Right lobe of liver (tissue), 6 donors: ENCODE results near the gene HS3ST2. TPM values are rescaled to one million over a fixed set of nuclear protein-coding genes. Genes with fewer than 3 reads are reported as not detected.

Source experiments
- ATAC-seq, 4 donors: fragments of 200-7000 bp; cut with Tn5 transposase; one replicate each; pipeline ENCODE4 v1.9.1; 2020; ENCODE audit warnings: mild to moderate bottlenecking in 4 of 4, moderate library complexity in 4 of 4
- DNase-seq, 3 donors: peaks; one replicate each; pipeline ENCODE4 v3.0.0-alpha.2; 2020
- H3K27ac ChIP-seq, 3 donors: fragments of 200-600 bp; one replicate each; pipeline ENCODE4 v1.8.0; 2022
- H3K27me3 ChIP-seq, 2 donors: fragments of 200-600 bp; one replicate each; pipeline ENCODE4 v1.8.0; 2022
- H3K36me3 ChIP-seq, 4 donors: fragments of 200-600 bp; sonication (generic) in 1 of 4; one replicate each; pipeline versions ENCODE4 v1.5.1 to v1.8.0; 2017 to 2022; ENCODE audit warnings: control low read depth in 1 of 4
- H3K4me1 ChIP-seq, 4 donors: fragments of 200-600 bp; sonication (generic) in 1 of 4; one replicate each; pipeline versions ENCODE4 v1.5.1 to v1.8.0; 2017 to 2022; ENCODE audit warnings: control low read depth in 1 of 4
- H3K4me3 ChIP-seq, 3 donors: fragments of 200-600 bp; one replicate each; pipeline ENCODE4 v1.8.0; 2022
- H3K9me3 ChIP-seq, 4 donors: fragments of 200-600 bp; sonication (generic) in 1 of 4; one replicate each; pipeline versions ENCODE4 v1.5.1 to v1.8.0; 2017 to 2022; ENCODE audit warnings: control low read depth in 1 of 4
- CTCF ChIP-seq, 4 donors: fragments of 200-600 bp in 3 of 4; fragments of 450-650 bp in 1 of 4; IDR thresholded peaks; one replicate each; pipeline versions ENCODE4 v1.5.1 to v1.8.0; 2016 to 2022; ENCODE audit warnings: antibody characterized with exemption in 4 of 4, mild to moderate bottlenecking in 2 of 4
- POLR2A ChIP-seq: fragments of 450-650 bp; IDR thresholded peaks from one replicate; pipeline ENCODE4 v1.6.1; 2017; ENCODE audit warnings: antibody characterized with exemption, mild to moderate bottlenecking
- WGBS: methylation state at CpG from one replicate; pipeline ENCODE4 v1.1.6; 2018; ENCODE audit warnings: low coverage, low lambda C conversion rate; ENCODE audit not compliant: insufficient coverage; ENCODE audit errors: missing lambda C conversion rate; 5-methylcytosine and 5-hydroxymethylcytosine counted together
- intact Hi-C, 2 donors: fragments of 100-400 bp; cut with DNase I; formaldehyde crosslinking; loops; one replicate each; pipeline versions ENCODE4 v1.11.2 to v1.14.1; 2022
- total RNA-seq, 6 experiments: library from RNA; depleted of rRNA in 2 of 6; stranded (reverse); fragments of >200 nt in 2 of 6; fragmentation: NEBNext Ultra II Directional in 3 of 6; extraction: Animal tissue kit (Norgen Biotek cat#: 25700) in 3 of 6; gene quantifications; one replicate each; pipeline versions ENCODE4 v1.1.0 to v1.2.4, GENCODE V29; 2016 to 2023
- donor health status: DM: no; HTN: yes; CAD: no.
- donor health status: DM: no; HTN: no; CAD: no.
- donor health status: DM: no; HTN: no; CAD: no.
- donor health status: DM: no; HTN: yes; CAD: no.
- donor health status: DM: no; HTN: yes; CAD: no.

The HS3ST2 gene
- total RNA-seq, 6 experiments from 2014 or later = 0.21 to 3.2 (median 0.93) TPM; not detected in 1

- H3K27me3 ChIP-seq = no peaks in the 10 kb centered on the region
- H3K27ac ChIP-seq = no peak overlapping the region
- no peak for ATAC-seq
- no peaks in the 10 kb centered on the region for H3K9me3 ChIP-seq
- intact Hi-C loops = no loop called here
- 48% methylated on average over 10 of the region's 10 CpGs for WGBS
- no peaks in the 10 kb centered on the region for H3K4me1 ChIP-seq
- no peak overlapping the region for H3K4me3 ChIP-seq
- no peak for TF ChIP-seq CTCF (IDR thresholded peaks at IDR 0.05)
- DNase-seq = no peak
- H3K36me3 ChIP-seq = no peaks in the 10 kb centered on the region
Measured at GRCh38 chr16:22787466-22788192, 26.3 kb upstream of the HS3ST2 start.

- no peak overlapping the region for H3K4me3 ChIP-seq
- DNase-seq (no peak), ATAC-seq (peak in 3 of 4 donors; percentile 23 to 44 (median 35))
- intact Hi-C loops = no loop called here
- H3K27ac ChIP-seq = no peak overlapping the region
- no peaks in the 10 kb centered on the region for H3K27me3 ChIP-seq
- H3K36me3 ChIP-seq = no peaks in the 10 kb centered on the region
- WGBS = 6% methylated on average over 3 of the region's 3 CpGs
- no peaks in the 10 kb centered on the region for H3K9me3 ChIP-seq
- H3K4me1 ChIP-seq = no peaks in the 10 kb centered on the region
- no peak for TF ChIP-seq CTCF (IDR thresholded peaks at IDR 0.05)
- no peak for TF ChIP-seq POLR2A
Measured at GRCh38 chr16:22788193-22788530, 25.8 kb upstream of the HS3ST2 start.

GRCh38 chr16:22789281-22789945 is 24.5 kb upstream of the HS3ST2 start:
- ATAC-seq (no peak), DNase-seq (no peak)
- intact Hi-C loops = no loop called here
- H3K4me1 ChIP-seq = no peaks in the 10 kb centered on the region
- H3K4me3 ChIP-seq = no peak overlapping the region
- no peaks in the 10 kb centered on the region for H3K36me3 ChIP-seq
- H3K9me3 ChIP-seq = no peaks in the 10 kb centered on the region
- no peaks in the 10 kb centered on the region for H3K27me3 ChIP-seq
- no peak overlapping the region for H3K27ac ChIP-seq
- WGBS = 38% methylated on average over 9 of the region's 9 CpGs
- TF ChIP-seq CTCF (IDR thresholded peaks at IDR 0.05) (no peak), POLR2A (no peak)

GRCh38 chr16:22797551-22797950 is 16.4 kb upstream of the HS3ST2 start:
- H3K4me1 ChIP-seq = no peaks in the 10 kb centered on the region
- no peak overlapping the region for H3K4me3 ChIP-seq
- TF ChIP-seq POLR2A (no peak), CTCF (IDR thresholded peaks at IDR 0.05) (no peak)
- no peaks in the 10 kb centered on the region for H3K36me3 ChIP-seq
- DNase-seq (no peak), ATAC-seq (no peak)
- WGBS = 77% methylated on average over 2 of the region's 2 CpGs
- no peaks in the 10 kb centered on the region for H3K27me3 ChIP-seq
- no peak overlapping the region for H3K27ac ChIP-seq
- intact Hi-C loops = no loop called here
- no peaks in the 10 kb centered on the region for H3K9me3 ChIP-seq
